NOMO-1 treated with dmso at 0.1 percent for 144 hours (cell line): ENCODE results near the gene MAFF.
A peak's percentile ranks its signal among the peaks of the same experiment; 100 is the strongest.
"Not testable (repeated sequence)": the region's sequence is repeated elsewhere in the genome, so short reads cannot be mapped to it uniquely, and the experiment has no call there.

Source experiments
- DNase-seq: peaks from one replicate; lab custom pipeline; 2025; ENCODE audit not compliant: unreplicated experiment; lab: John Stamatoyannopoulos, UW

Gene MAFF

GRCh38 chr22:38177571-38177925 lies 24.2 kb upstream of the MAFF start:
- not testable (repeated sequence) for DNase-seq

- no peak for DNase-seq
Measured at GRCh38 chr22:38177926-38178604, 23.7 kb upstream of the MAFF start.

- not testable (repeated sequence) for DNase-seq
Measured at GRCh38 chr22:38178605-38178937, 23.2 kb upstream of the MAFF start.

DNA sequence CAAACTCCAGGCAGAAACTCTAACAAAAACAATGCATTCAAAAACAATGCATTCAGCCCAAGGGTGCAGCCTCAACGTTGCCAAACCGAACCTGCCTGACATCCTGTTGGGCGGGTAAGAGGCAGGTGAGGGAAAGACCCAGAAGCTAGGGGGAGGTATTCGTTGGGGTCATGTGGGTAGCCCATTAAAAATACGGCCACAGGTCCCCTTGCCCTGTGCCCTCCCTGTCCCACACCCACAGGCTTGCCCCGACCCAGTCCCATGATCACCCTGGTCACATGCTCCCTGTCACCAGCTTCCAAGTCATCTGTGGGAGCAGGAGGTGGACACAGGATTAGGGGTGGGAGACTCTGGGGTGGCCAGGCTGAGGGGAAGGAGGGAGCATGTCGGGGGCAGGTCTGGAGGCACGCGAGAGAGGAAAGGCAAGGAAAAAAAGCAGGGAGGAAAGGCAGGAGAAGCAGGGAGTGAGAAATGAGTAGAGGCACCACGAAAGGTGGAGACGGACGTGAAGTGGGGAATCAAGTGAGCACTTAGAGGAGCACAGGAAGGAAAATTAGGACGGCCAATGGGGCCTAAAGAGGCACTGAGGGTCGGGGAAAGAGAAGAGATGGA lies 20.8 kb upstream of the MAFF start:
- no peak for DNase-seq

- peak; percentile 99 for DNase-seq
Measured at GRCh38 chr22:38181453-38182200, 20.2 kb upstream of the MAFF start, which contains the start of gene PLA2G6. PLA2G6 (minus strand) TSS chr22:38181830; CDS start chr22:38169426, 12,404 bp downstream.

DNA sequence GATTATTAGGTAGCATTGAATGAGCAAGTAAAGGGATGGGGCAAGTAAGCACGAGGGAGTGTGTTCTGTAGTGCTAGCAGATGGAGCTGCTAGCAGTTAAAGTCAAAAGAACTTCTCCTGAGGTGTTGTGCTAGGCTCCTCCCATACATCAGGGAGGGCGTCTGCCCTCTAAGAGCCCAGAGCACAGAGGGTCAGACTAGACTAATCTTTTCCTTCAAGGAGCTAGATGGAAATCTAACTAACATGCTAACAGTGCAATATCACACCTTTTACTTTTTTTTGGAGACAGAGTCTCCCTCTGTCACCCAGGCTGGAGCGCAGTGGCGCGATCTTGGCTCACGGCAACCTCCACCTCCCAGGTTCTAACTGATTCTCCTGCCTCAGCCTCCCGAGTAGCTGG lies 17.0 kb upstream of the MAFF start:
- no peak for DNase-seq

DNA sequence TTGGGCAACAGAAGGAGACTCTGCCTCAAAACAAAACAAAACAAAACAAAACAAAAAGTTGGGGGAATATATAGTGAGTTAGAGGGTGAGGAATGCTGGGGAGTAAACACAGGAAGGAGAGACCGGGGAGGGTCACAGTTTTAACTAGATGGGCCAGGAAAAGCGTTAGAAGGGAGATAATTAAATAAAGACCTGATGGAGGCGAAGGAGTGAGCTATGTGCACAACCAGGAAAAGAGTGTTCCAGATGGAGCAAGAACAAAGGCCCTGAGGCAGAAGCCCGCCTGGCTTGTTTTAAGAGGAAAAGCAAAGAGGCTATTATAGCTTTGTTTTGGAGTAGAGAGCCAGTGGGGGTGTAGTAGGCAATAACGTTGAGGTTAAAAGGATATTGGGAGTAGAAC lies 15.4 kb upstream of the MAFF start:
- DNase-seq: no peak

GRCh38 chr22:38187413-38188212 lies 14.2 kb upstream of the MAFF start:
- no peak for DNase-seq

GRCh38 chr22:38189104-38189503 lies 12.7 kb upstream of the MAFF start:
- no peak for DNase-seq

DNA sequence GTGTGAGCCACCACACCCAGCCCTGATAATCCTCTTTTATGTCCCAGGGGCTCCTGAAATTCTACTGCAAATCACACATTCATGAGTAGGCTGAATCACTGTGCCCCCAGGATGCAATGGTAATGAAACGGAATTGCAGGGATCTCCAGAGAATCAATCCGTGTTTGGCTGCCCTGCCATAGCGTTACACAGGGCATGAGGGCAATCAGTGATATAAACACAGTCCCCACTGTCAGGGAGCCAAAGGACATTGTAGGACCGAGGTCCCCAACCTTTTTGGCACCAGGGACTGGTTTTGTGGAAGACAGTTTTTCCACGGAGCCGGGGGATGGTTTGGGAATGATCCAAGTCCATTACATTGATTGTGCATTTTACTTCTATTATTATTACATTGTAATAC lies 11.2 kb upstream of the MAFF start:
- DNase-seq: no peak

DNA sequence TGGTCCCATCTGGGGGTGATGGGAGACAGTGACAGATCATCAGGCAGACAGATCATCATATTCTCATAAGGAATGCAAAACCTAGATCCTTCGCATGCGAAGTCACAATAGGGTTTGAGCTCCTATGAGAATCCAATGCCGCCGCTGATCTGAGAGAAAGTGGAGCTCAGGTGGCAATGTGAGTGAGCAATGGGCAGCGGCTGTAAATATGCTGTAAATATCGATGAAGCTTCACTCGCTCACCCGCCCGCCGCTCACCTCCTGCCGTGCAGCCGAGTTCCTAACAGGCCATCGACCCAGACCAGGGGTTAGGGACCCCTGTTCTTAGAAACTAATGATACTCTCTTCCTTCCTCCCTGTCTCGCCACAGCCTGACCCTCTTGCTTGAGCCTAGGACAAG lies 10.7 kb upstream of the MAFF start:
- DNase-seq: no peak

DNA sequence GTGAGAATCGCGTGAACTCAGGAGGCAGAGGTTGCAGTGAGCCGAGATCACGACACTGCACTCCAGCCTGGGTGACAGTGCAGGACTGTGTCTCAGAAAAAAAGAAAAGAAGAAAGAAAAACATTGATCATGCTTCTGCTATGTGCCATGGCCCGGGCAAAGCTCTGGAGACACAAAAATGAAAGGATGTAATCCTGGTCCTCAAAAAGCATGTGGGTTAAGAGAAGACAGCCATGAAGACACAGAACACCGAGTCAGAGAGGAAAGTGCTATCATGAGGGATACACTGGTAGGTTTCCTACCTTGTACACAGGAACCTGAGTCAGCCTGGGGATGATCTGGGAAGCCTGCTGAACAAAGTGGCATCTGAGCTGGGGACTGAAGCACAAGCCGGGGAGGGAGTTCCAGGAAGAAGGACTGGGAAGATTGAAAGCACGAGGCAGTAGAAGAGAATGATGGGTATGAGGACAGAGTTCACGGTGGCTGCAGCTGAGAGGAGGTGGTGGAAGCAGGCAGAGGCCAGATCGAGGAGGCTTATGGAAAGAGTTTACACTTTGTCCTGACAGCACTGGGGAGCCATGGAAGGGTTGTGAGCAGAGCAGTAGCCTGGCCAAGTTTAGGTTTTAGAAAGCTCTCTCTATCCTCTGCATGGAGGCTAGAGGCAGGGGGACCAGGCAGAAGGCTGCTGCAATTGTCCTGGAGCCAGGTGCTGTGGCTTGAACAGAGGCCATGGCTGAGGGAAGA lies 9.9 kb upstream of the MAFF start:
- DNase-seq: no peak

DNA sequence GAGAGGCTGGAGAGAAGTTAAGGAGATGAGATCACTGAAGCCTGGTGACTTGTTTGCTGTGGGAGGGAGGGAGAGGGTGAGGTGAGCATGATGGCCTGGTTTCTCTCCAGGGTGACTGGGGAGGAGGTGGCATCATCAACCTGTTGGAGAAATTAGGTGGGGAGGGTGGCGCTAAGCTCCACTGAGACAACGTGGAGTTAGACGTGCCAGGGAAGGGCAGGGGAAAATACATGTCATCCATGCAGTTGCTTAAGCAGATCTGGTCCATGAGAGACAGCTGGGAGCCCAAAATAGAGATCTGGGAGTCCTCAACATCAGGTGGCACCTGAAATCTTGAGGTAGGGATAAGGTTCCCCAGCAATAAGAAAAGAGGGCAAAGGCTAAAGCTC lies 9.3 kb upstream of the MAFF start:
- no peak for DNase-seq

DNA sequence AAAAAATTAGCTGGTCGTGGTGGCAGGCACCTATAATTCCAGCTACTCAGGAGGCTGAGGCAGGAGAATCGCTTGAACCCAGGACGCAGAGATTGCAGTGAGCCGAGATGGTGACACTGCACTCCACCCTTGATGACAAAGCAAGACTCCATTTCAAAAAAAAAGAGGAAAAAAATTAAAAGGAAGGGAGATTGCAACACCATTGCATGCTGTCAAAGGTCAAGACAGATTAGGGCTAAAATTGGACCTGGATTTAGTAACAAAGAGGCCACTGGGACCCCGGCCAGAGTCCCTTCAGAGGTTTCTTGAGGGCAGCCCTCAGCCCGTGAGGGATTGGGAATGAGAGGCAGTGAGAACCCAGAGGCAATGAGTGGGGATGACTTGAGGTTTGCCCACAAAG lies 8.2 kb upstream of the MAFF start:
- peak; percentile 72 for DNase-seq

DNA sequence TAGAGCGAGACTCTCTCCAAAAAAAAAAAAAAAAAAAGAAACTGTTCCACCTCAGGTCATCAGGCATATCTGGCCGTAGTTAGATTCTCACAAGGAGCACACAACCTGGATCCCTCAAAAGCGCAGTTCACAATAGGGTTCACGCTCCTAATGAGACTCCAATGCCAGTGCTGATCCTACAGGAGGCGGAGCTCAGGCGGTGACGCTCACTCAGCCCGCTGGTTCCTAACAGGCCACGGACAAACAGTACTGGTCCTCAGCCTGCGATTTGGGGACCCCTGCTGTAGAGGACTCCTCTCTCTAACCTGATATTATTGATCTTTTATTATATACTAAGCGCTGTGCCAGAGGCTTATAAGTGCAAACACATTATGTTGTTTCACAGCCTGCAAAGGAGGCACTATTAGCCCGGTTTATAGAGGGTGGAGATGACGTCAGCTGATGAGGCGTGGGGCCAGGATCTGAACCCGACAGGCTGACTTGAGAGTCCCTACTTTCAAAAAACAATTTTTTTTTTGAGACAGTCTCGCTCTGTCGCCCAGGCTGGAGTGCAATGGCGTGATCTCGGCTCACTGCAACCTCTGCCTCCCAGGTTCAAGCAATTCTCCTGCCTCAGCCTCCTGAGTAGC lies 4.9 kb upstream of the MAFF start:
- no peak for DNase-seq

DNA sequence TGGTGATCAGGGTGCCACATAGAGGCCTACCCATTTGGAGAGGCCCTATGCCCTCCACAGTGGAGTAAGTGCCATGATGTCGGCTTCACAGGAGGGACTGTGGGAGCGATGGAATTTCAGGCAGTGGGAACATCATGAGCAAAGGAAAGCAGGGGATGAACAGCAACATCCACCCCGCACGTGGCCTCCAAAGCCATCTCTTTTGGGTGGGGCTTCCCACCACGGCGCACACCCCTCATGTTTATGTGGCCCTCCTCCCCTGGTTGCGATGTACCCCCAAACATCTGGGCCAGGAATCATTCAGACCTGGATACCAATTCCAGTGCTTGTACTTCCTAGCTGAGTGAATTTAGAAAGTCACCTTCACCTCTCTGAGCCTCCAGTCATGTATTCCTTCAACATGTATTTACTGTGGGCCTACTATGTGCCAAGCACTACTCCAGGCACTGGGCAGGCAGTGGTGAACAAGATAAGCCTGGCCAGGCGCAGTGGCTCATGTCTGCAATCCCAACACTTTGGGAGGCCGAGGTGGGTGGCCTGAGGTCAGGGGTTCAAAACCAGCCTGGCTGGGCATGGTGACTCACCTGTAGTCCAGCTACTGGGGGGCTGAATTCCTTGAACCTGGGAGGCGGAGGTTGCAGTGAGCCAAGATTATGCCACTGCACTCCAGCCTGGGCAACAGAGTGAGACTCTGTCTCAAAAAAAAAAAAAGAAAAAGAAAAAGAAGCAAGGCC lies 1.8 kb upstream of the MAFF start:
- DNase-seq: no peak

DNA sequence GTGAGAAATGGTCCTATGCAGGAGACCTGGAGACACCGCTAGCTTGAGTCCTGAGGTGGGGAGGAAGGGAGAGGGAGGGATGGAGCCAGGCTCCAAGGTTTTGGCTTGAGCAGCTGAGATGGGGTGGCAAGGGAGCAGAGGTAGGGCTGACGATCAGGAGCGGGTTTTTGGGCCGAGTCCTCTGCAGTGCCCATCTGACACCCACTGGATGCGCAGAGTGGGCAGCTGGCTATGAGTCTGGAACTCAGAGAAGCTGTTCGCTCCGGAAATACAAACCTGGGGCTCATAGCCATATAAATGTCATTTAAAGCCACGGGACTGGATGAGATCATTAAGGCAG lies 453 bp upstream of the MAFF start:
- DNase-seq: no peak

GRCh38 chr22:38202437-38203089 lies 769 bp downstream of the MAFF start:
- DNase-seq: no peak

GRCh38 chr22:38203090-38203810 lies 1.5 kb downstream of the MAFF start:
- no peak for DNase-seq
